Right lobe of liver (tissue), 6 donors: ENCODE data around the gene SPINT2. TPM values are rescaled to one million over a fixed set of nuclear protein-coding genes. Genes with fewer than 3 reads are reported as not detected.

Experiments used
- ATAC-seq, 4 donors: fragments of 200-7000 bp; cut with Tn5 transposase; one replicate each; pipeline ENCODE4 v1.9.1; 2020; ENCODE audit warnings: mild to moderate bottlenecking in 4 of 4, moderate library complexity in 4 of 4
- DNase-seq, 3 donors: peaks; one replicate each; pipeline ENCODE4 v3.0.0-alpha.2; 2020
- H3K27ac ChIP-seq, 3 donors: fragments of 200-600 bp; one replicate each; pipeline ENCODE4 v1.8.0; 2022
- H3K27me3 ChIP-seq, 2 donors: fragments of 200-600 bp; one replicate each; pipeline ENCODE4 v1.8.0; 2022
- H3K36me3 ChIP-seq, 4 donors: fragments of 200-600 bp; sonication (generic) in 1 of 4; one replicate each; pipeline versions ENCODE4 v1.5.1 to v1.8.0; 2017 to 2022; ENCODE audit warnings: control low read depth in 1 of 4
- H3K4me1 ChIP-seq, 4 donors: fragments of 200-600 bp; sonication (generic) in 1 of 4; one replicate each; pipeline versions ENCODE4 v1.5.1 to v1.8.0; 2017 to 2022; ENCODE audit warnings: control low read depth in 1 of 4
- H3K4me3 ChIP-seq, 3 donors: fragments of 200-600 bp; one replicate each; pipeline ENCODE4 v1.8.0; 2022
- H3K9me3 ChIP-seq, 4 donors: fragments of 200-600 bp; sonication (generic) in 1 of 4; one replicate each; pipeline versions ENCODE4 v1.5.1 to v1.8.0; 2017 to 2022; ENCODE audit warnings: control low read depth in 1 of 4
- POLR2A ChIP-seq: fragments of 450-650 bp; IDR thresholded peaks from one replicate; pipeline ENCODE4 v1.6.1; 2017; ENCODE audit warnings: antibody characterized with exemption, mild to moderate bottlenecking
- WGBS: methylation state at CpG from one replicate; pipeline ENCODE4 v1.1.6; 2018; ENCODE audit warnings: low coverage, low lambda C conversion rate; ENCODE audit not compliant: insufficient coverage; ENCODE audit errors: missing lambda C conversion rate; 5-methylcytosine and 5-hydroxymethylcytosine counted together
- intact Hi-C, 2 donors: fragments of 100-400 bp; cut with DNase I; formaldehyde crosslinking; loops; one replicate each; pipeline versions ENCODE4 v1.11.2 to v1.14.1; 2022
- total RNA-seq, 6 experiments: library from RNA; depleted of rRNA in 2 of 6; stranded (reverse); fragments of >200 nt in 2 of 6; fragmentation: NEBNext Ultra II Directional in 3 of 6; extraction: Animal tissue kit (Norgen Biotek cat#: 25700) in 3 of 6; gene quantifications; one replicate each; pipeline versions ENCODE4 v1.1.0 to v1.2.4, GENCODE V29; 2016 to 2023
- TF ChIP-seq, protein P1 (sequence below), 4 donors: fragments of 200-600 bp in 3 of 4; fragments of 450-650 bp in 1 of 4; IDR thresholded peaks; one replicate each; pipeline versions ENCODE4 v1.5.1 to v1.8.0; 2016 to 2022; ENCODE audit warnings: antibody characterized with exemption in 4 of 4, mild to moderate bottlenecking in 2 of 4
- donor health status: DM: no; HTN: yes; CAD: no.
- donor health status: DM: no; HTN: no; CAD: no.
- donor health status: DM: no; HTN: no; CAD: no.
- donor health status: DM: no; HTN: yes; CAD: no.
- donor health status: DM: no; HTN: yes; CAD: no.

Gene SPINT2
- total RNA-seq, 6 experiments from 2014 or later, result 3.5 to 19.1 (median 6.2) TPM

DNA sequence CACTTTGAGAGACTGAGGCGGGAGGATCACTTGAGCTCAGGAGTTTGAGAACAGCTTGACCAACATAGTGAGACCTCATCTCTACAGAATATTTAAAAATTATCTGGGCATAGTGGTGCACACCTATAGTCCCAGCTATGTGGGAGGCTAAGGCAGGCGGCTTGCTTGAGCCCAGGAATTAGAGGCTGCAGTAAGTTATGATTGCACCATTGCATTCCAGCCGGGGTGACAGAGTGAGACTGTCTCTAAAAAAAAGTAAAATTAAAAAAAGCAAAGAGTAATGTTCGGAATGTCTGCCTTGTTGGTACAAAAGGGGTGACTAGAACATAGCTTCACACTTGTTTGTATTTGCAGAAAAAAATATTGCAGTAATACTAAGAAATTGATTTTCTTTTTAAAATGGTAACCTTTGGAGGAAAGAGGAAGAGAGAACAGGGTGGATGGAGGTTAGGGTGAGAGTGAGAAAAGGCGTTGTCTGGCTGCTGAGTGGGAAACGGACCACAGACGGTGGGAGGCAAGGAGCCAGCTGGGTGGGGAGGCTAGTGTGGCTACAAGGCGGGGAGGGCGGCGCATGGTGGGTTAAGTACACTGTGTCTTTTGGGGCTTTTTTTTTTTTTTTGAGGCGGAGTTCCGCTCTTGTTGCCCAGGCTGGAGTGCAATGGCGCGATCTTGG lies 18.4 kb upstream of the SPINT2 start:
- Histone ChIP-seq H3K36me3 (no peaks in the 10 kb centered on the region), H3K9me3 (no peaks in the 10 kb centered on the region), H3K4me1 (peaks cover 0 to 10% (median 0%) of the 10 kb centered on the region in 4 donors), H3K4me3 (no peak overlapping the region), H3K27me3 (no peaks in the 10 kb centered on the region), H3K27ac (no peak overlapping the region)
- WGBS, result 62% methylated on average over 12 of the region's 14 CpGs
- no peak for ATAC-seq
- DNase-seq, result no peak
- TF ChIP-seq POLR2A, result no peak
- TF ChIP-seq, protein P1, sequence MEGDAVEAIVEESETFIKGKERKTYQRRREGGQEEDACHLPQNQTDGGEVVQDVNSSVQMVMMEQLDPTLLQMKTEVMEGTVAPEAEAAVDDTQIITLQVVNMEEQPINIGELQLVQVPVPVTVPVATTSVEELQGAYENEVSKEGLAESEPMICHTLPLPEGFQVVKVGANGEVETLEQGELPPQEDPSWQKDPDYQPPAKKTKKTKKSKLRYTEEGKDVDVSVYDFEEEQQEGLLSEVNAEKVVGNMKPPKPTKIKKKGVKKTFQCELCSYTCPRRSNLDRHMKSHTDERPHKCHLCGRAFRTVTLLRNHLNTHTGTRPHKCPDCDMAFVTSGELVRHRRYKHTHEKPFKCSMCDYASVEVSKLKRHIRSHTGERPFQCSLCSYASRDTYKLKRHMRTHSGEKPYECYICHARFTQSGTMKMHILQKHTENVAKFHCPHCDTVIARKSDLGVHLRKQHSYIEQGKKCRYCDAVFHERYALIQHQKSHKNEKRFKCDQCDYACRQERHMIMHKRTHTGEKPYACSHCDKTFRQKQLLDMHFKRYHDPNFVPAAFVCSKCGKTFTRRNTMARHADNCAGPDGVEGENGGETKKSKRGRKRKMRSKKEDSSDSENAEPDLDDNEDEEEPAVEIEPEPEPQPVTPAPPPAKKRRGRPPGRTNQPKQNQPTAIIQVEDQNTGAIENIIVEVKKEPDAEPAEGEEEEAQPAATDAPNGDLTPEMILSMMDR (IDR thresholded peaks at IDR 0.05), result no peak
- intact Hi-C loops, result loop anchor here in 1 of 2 donors (2.0 kb wide), 1 partner anchor 89 kb away; the partner anchor contains the start of gene CATSPERG

DNA sequence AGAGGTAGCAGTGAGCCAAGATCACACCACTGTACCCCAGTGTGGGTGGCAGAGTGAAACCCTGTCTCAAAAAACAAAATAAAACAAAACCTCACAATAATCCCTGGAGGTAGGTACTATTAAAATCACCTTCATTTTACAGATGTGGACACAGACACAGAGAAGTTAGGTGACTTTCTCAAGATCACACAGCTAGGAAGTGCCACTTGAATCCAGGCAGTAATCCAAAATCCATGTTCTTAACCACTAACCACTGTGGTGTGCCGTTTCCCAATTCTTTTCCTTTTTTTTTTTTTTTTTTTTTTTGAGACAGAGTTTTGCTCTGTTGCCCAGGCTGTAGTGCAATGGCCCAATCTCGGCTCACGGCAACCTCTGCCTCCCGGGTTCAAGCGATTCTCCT lies 17.2 kb upstream of the SPINT2 start:
- TF ChIP-seq POLR2A, result no peak
- TF ChIP-seq, protein P1 (IDR thresholded peaks at IDR 0.05), result no peak
- Histone ChIP-seq H3K4me3 (no peak overlapping the region), H3K27ac (no peak overlapping the region), H3K4me1 (peaks cover 0 to 10% (median 0%) of the 10 kb centered on the region in 4 donors), H3K9me3 (no peaks in the 10 kb centered on the region), H3K36me3 (no peaks in the 10 kb centered on the region), H3K27me3 (no peaks in the 10 kb centered on the region)
- WGBS, result 88% methylated on average over 3 of the region's 5 CpGs
- intact Hi-C loops, result no loop called here
- DNase-seq (no peak), ATAC-seq (no peak)

DNA sequence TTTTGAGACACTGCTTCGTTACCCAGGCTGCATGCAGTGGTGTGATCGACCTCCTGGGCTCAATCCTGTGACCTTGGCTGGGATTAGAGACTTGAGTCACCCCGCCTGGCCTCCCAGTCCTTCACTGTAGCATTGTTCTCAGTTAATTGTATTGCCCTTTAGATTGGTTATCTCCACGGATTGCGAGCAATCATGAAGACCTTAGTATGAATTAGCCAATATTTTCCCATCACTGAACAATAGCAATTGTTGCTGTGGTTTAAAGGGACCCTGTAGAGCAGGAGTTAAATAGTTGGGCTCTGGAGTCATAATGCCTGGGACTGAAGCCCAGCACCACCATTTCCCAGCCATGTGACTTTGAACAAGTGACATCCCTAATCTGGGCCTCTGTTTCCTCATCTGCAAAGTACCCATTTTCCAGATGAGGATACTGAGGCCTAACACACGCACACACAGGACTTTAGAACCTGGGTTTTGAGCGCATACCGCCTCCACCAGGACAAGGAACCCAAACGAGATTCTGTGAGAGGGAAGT lies 16.6 kb upstream of the SPINT2 start:
- DNase-seq (no peak), ATAC-seq (no peak)
- H3K4me3 ChIP-seq, result no peak overlapping the region
- peaks cover 0 to 10% (median 0%) of the 10 kb centered on the region in 4 donors for H3K4me1 ChIP-seq
- WGBS, result 67% methylated on average over 6 of the region's 9 CpGs
- intact Hi-C loops, result no loop called here
- H3K9me3 ChIP-seq, result no peaks in the 10 kb centered on the region
- H3K36me3 ChIP-seq, result no peaks in the 10 kb centered on the region
- H3K27ac ChIP-seq, result no peak overlapping the region
- no peak for TF ChIP-seq POLR2A
- TF ChIP-seq, protein P1 (IDR thresholded peaks at IDR 0.05), result no peak
- H3K27me3 ChIP-seq, result no peaks in the 10 kb centered on the region

DNA sequence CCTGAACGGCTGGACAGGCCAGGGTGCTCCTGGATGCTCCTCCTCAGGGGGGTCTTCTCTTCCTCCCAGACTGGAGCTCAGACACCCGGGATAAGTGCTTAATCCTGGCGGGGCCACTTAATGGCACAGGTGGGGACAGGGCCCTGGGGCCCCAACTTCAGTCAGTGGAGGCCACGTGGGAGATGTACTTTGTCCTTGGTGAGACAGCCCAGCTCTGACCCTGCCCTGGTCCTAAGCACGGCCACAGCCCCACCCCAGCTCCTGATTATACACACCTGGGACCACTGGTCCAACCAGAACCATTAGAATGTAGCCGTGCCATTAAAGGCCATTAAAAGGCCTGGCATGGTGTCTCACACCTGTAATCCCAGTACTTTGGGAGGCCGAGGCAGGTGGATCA lies 16.0 kb upstream of the SPINT2 start:
- intact Hi-C loops, result no loop called here
- Histone ChIP-seq H3K27me3 (no peaks in the 10 kb centered on the region), H3K4me1 (peaks cover 0 to 10% (median 0%) of the 10 kb centered on the region in 4 donors), H3K36me3 (no peaks in the 10 kb centered on the region), H3K27ac (no peak overlapping the region), H3K4me3 (no peak overlapping the region), H3K9me3 (no peaks in the 10 kb centered on the region)
- DNase-seq, result no peak
- 79% methylated on average over 2 of the region's 7 CpGs for WGBS
- TF ChIP-seq POLR2A, result no peak
- TF ChIP-seq, protein P1 (IDR thresholded peaks at IDR 0.05), result no peak
- ATAC-seq, result no peak
